Measurements from ENCODE around the gene STRN4. TPM values are rescaled to one million over a fixed set of nuclear protein-coding genes. Genes with fewer than 3 reads are reported as not detected.

STRN4 gene
- polyA plus RNA-seq, 3 donors, result 38.3 to 76.0 (median 59.2) TPM

DNA sequence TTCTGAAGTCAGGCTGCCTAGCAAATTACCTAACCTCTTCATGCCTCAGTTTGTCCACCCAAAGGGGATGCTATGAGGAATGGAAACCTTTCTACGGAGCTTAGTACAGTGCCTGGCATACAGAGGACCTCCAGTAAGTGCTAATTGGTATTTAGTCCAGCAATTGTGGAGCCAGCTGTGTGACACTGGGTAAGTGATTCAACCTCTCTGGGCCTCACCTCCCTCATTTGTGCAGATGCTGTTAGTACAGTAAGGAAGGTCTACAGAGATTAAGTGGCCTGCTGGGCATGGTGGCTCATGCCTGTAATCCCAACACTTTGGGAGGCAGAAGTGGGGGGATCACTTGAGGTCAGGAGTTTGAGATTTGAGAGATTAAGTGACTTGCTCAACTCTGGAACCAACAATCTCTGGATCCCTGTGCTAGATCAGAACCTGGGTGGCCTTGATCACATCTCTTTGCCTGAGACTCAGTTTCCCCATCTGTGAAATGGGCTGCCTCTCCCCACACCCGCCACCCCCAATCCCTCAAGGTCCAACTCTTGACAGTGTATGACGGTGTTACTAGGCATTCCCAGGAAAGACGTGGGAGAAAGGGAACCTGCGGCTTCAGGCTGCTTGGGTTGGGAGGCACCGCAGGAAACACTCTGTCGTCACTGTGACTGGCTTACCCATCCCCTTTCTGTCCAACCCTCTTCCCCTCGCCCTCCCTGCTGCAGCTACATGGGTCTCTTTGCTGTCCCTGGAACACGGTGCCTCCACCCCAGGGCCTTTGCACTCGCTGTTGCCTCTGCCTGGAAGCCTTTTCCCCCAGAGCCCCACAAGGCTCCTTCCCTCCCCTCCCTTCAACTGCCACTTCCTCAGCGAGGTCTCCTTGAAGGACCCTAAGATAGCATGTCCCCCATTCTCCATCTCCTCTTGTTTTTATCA is 47.6 kb downstream of the STRN4 start:
- WGBS, 3 donors, result 89 to 94% (median 92%) methylated on average over 11 of the region's 11 CpGs
- no peak overlapping the region for H3K27ac ChIP-seq (ENCODE audit: low read depth, low read length)

DNA sequence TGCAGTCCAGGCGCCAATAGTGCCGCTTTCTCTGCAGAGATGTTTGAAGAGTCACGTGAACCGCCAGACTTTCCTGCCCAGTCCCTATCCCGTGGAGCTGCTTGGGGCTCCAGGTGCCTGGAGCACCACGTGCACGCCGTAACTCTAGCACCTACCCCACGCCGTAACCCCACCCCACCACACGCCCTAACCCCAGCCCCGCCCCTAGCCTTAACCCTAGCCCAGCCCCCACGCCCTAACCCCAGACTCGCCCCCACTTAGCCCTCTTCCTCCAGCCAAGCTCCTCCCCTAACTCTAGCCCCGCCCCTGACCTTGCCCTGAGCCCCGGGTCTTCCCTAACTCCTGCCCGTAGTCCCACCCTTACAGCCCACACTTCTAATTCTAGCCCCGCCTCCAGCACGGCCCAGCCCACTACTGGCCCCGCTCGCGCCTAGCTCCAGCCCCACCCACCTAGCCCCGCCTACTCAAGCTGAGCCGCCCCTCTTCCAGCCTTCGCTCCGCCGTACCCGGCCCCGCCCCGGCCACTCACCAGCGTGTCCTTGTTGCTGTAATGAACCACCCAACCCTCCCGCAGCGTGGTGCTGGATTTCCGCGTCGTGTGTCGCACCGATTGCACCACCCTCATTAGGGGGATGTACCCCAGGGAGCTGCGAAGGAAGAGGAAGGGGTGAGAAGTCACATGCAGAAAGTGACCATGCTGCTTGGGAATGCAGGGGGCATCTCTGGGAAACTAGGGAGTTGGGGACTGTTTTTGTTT is 48.9 kb downstream of the STRN4 start:
- H3K27ac ChIP-seq (ENCODE audit: low read depth, low read length), result no peak overlapping the region
- WGBS, 3 donors, result 16 to 44% (median 43%) methylated on average over 39 of the region's 39 CpGs

DNA sequence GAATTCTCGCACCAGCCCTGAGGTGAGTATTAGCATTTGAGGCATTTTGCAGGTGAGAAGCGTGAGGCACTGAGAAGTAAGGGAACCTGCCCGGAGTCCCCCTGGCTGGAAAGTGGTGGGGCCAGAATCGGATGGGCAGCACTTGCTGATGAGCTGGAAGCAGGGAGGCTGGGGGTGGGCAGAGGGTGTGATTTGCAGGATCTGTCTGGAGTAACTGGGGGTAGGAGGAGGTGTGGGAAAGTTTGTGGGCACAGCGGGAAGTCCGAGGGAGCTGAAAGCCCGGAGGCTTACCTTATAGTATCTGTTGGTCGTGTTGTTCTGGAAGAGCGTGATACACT is 49.4 kb downstream of the STRN4 start:
- whole genome bisulfite sequencing, 3 donors, result 67 to 87% (median 85%) methylated on average over 9 of the region's 9 CpGs
- H3K27ac ChIP-seq (ENCODE audit: low read depth, low read length), result no peak overlapping the region

DNA sequence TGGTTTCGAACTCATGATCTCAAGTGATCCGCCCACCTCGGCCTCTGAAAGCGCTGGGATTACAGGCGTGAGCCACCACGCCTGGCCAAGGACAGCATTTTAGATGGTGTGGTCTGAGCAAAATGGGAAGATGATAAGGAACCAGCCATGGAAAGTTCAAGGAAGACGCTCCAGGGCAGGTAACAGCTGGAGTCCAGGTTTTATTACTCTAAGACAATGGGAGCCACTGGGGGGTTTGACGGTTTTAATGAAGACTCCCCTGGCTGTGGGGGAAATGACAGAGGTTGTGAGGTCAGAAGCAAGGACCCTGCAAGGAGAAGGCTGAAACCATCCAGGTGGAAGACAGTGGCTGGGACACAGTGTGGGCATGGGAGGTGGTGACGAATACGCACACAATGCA is 50.2 kb downstream of the STRN4 start:
- 94 to 97% (median 96%) methylated on average over 10 of the region's 10 CpGs for WGBS, 3 donors

DNA sequence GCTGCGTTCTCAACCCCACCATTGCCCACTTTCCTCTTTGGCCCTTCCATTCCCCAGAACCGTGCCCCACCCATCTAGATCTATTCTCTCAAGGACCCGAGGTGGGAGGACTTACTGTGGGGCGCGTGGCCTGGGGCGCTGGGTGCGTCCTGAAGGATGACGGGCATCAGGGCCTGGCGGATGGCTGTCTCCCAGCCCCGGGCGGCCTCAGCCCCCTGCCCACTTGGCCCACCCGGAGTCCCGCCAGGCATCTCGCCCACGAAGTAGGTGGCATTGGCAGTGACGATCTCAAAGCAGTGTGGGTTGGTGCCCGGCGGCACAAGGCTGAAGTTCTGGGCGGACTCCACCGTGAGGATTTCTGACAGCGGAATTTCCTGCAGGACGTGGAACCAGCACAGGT is 52.5 kb downstream of the STRN4 start:
- no peak overlapping the region for H3K27ac ChIP-seq (ENCODE audit: low read depth, low read length)
- 93 to 96% (median 94%) methylated on average over 20 to 22 of the region's 22 CpGs for WGBS, 3 donors

More for the DNA sequence above, 50.2 kb downstream of the STRN4 start:
- no peak overlapping the region for H3K27ac ChIP-seq (ENCODE audit: low read depth, low read length)

DNA sequence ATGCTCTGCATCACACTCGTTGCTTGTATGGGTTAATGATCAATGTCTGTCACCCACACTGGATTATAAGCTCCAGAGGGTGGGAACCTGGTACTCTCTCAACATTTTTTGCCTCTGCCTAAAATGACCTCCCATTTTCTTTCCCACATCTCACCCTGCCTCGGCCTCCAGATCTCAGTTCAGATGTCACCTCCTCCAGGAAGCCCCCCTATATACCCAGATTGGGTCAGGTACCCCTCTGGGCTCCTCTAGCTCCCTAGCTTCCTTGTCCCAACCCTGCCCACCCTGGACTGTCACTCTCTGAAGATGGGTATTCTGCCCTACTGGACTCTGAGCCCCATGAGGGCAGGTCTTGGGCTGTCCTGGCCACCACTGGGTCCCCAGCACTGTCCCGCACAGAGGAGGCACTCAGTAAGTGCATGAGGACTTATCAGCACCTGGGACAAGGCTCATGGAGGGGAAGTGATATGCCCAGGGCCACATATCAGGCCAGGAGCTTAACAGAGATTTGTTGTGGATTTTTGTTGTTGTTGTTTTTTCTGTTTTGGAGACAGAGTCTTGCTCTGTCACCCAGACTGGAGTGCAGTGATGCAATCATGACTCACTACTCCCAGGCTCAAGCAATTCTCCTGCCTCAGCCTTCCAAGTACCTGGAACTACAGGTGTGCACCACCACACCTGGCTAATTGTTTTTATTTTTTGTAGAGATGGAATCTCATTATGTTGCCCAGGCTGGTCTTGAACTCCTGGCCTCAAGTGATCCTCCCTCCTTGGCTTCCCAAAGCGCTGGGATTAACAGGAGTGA is 53.1 kb downstream of the STRN4 start:
- 85 to 96% (median 93%) methylated on average over 4 of the region's 4 CpGs for WGBS, 3 donors
- H3K27ac ChIP-seq (ENCODE audit: low read depth, low read length), result no peak overlapping the region

DNA sequence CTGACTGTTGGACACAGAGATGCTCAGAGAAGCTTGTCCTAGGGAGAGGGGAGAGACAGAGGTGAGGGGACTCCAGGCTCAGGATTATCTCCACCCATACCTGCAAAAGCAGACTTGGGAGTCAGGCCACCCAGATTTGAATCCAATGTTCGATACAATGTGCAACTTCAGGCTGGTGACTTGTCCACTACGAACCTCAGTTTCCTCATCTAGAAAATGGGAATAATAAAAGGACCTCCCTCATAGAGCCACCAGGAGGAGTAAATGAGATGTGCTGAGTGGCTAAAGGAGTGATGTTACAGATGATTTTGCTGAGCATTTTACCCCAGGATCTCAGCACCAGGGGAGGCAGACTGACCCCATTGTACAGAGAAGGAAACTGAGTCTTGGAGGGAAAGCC is 54.3 kb downstream of the STRN4 start:
- H3K27ac ChIP-seq (ENCODE audit: low read depth, low read length), result no peak overlapping the region
- 94 to 97% (median 96%) methylated on average over 2 of the region's 2 CpGs for WGBS, 3 donors

DNA sequence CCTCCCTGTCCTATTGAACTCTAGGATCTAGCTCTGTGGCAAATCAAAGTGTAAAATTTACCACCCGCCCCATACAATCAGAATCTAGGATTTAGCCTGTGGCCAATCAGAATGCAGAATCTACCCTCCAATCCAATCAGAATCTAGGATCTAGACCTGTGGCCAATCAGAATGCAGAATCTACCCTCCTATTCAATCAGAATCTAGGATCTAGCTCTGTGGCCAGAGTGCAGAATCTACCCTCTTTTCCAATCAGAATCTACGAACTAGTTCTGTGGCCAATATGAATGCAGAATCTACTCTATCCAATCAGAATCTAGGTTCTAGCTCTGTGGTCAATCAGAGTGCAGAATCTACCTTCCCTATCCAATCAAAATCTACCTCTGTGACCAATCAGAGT is 55.1 kb downstream of the STRN4 start:
- WGBS, 3 donors, result 46 to 50% (median 48%) methylated on average over 2 of the region's 2 CpGs
- no peak overlapping the region for H3K27ac ChIP-seq (ENCODE audit: low read depth, low read length)

DNA sequence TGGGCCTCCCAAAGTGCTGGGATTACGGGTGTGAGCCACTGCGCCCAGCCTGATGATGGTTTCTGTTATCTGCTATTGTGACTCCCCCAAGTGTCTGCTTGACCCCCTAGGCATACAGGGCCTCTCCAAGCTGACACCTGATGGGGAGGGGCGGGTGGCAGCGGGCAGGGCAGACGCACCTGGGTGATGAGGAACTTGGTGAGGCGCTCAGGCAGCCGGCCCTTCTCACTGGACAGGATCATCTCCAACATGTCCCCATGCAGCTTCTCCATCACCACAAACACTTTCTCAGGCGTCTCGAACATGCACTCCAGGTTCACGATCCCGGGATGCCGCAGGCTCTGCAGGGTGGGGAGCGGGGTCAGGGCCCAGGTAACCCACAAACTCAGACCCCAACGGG is 56.9 kb downstream of the STRN4 start:
- WGBS, 3 donors, result 94 to 96% (median 95%) methylated on average over 14 of the region's 14 CpGs
- H3K27ac ChIP-seq (ENCODE audit: low read depth, low read length), result no peak overlapping the region

DNA sequence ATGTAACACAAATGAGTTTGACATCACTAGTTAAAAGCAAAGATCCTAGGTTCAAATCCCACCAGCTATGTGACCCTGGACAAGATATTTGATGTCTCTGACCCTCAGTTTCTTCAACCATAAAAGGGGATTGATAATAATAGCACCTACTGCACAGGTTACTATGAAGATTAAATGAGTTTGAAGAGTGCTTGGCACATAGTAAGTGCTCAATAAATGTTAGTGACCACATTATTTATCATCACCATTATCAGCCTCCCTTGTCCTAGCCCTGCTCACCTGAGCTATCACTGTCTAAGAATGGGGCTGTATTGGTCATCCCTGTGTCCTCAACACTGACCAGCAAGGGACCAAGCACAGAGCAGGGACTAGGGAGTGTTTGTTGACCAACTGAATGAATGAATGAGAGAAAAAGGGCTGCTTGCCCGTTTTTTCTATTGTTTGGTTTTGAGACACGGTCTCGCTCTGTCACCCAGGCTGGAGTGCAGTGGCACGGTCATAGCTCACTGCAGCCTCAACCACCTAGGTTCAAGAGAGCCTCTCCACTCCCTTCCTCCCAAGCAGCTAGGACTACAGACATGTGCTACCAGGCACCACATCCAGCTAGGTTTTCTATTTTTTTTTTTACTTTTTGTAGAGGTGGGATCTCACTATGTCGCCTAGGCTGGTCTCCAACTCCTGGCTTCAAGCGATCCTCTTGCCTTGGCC is 58.7 kb downstream of the STRN4 start:
- 91 to 96% (median 92%) methylated on average over 6 of the region's 6 CpGs for WGBS, 3 donors
- H3K27ac ChIP-seq (ENCODE audit: low read depth, low read length), result no peak overlapping the region

DNA sequence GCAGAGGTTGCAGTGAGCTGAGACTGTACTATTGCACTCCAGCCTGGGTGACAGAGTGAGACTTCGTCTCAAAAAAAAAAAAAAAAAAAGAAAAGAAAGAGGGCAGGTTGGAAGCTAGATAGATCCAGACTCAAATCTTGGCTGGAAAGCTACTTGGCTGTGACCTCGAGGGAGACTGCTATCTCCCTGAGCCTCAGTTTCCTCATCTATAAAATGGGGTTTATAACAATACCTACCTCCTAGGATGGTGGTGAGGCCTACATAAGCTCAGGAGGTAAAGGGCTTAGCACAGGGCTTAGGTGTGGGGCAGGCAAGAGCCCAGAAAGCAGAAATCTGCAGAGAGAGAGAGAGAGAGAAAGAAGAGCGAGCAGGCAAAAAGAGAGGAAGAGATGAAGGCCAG is 61.1 kb downstream of the STRN4 start:
- no peak overlapping the region for H3K27ac ChIP-seq (ENCODE audit: low read depth, low read length)
- WGBS, 3 donors, result 44 to 80% (median 70%) methylated on average over 2 to 3 of the region's 3 CpGs

DNA sequence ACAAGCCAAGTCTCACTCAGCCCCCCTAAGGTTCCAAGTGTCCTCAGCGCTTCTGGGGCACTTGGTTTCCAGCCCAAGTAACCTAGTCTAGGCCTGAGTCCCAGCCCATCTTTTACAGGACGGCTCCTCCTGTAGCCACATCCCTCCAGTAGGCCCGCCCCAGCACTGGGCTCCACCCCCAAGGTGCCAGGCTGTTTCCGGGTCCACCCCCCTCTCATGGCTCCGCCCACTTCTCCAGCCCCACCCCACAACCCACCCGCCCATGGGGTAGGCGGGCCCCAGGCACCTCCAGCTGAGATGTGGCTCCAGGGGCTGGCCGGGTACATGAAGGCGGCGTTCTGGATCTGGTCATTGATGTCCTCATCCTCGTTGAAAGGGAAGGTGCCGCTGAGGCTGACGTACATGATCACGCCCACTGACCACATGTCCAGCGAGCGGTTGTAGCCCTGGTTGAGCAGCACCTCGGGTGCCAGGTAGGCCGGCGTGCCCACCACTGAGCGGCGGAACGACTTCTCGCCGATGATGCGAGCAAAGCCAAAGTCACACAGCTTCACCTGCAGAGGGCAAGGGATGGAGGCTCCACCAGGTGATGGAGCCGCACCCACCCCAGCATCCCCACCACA is 68.0 kb downstream of the STRN4 start:
- 84 to 91% (median 87%) methylated on average over 26 of the region's 26 CpGs for WGBS, 3 donors
- no peak overlapping the region for H3K27ac ChIP-seq (ENCODE audit: low read depth, low read length)

DNA sequence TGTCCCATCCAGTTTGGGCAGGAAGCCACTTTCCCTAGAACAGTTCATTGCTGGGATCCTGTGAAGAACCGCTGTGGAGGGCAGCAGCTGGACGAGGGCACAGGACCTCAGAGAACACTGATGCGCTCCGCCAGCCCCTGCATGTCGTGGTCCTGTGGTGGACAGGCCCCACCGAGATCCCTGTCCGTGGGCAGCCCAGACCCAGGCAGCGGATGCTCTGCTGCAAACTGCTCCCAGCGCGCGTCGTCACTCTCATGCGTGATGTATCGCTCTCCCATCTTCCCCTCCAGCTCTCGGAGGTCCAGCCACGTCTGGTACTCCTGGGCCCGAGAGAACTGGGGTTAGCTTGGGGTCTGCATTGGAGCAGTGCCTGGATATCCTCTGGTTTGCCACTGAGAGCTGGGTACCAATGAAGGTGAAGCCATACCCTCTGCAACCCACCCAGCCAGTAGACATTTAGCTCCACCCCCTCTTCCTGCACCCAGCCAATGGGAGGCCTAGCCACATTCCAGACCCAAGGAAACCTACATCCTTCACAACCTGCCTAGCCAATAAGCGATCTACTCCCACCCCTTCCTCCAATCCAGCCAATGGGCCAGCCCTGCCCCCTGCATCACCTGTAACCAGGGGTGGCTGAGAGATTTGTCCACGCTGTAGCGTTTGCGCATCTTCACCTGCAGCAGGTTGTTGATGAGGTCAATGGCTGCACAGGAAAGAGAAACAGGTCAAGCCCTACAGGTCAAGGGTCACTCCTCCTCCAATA is 71.7 kb downstream of the STRN4 start:
- no peak overlapping the region for H3K27ac ChIP-seq (ENCODE audit: low read depth, low read length)
- WGBS, 3 donors, result 92 to 98% (median 95%) methylated on average over 21 of the region's 21 CpGs

DNA sequence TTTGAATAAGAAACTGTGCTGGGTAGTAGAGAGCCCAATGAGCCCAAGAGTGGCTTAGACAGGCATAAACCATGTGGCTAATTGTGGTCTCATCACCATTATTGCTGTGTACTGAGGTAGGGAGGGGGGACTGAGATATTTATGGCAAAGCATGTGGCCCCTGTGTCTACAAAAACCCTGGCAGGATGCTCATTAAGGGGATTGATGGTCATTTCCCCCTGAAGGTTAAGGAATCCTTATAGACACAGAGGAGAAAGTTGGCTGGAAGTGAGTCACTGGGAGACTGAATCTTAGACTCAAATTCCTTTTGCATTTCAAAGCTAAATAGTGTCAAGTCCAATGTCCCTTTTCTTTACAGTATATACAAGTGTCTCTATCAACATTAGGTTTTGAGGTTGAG is 75.4 kb downstream of the STRN4 start:
- H3K27ac ChIP-seq (ENCODE audit: low read depth, low read length), result no peak overlapping the region

Data from adipose tissue (tissue), 3 donors.